Measurements from ENCODE around the gene HSF2BP.

Gene HSF2BP

GRCh38 chr21:43590194-43590593 is 69.1 kb downstream of the HSF2BP start:
- Histone ChIP-seq H3K4me3 (ENCODE audit: low read length) (no peak overlapping the region), H3K9me3 (ENCODE audit: control insufficient read depth, low read length) (no peaks in the 10 kb centered on the region), H3K36me3 (ENCODE audit: control insufficient read depth, insufficient read depth, low read length, severe bottlenecking) (no peaks in the 10 kb centered on the region), H3K9ac (ENCODE audit: low read length) (no peak overlapping the region), H3K4me1 (ENCODE audit: control insufficient read depth, insufficient read depth, low read length) (peaks cover 30% of the 10 kb centered on the region), H3K27me3 (replicated peaks; ENCODE audit: control insufficient read depth, insufficient read depth, low read length) (no peaks in the 10 kb centered on the region)
- peak; percentile 58 for DNase-seq (ENCODE audit: low read depth)

GRCh38 chr21:43588957-43589356 is 70.3 kb downstream of the HSF2BP start:
- no peak overlapping the region for H3K4me3 ChIP-seq (ENCODE audit: low read length)
- no peak for DNase-seq (ENCODE audit: low read depth)
- H3K36me3 ChIP-seq (ENCODE audit: control insufficient read depth, insufficient read depth, low read length, severe bottlenecking) = no peaks in the 10 kb centered on the region
- no peak overlapping the region for H3K9ac ChIP-seq (ENCODE audit: low read length)
- H3K27me3 ChIP-seq (replicated peaks; ENCODE audit: control insufficient read depth, insufficient read depth, low read length) = no peaks in the 10 kb centered on the region
- peaks cover 32% of the 10 kb centered on the region for H3K4me1 ChIP-seq (ENCODE audit: control insufficient read depth, insufficient read depth, low read length)
- no peaks in the 10 kb centered on the region for H3K9me3 ChIP-seq (ENCODE audit: control insufficient read depth, low read length)

DNA sequence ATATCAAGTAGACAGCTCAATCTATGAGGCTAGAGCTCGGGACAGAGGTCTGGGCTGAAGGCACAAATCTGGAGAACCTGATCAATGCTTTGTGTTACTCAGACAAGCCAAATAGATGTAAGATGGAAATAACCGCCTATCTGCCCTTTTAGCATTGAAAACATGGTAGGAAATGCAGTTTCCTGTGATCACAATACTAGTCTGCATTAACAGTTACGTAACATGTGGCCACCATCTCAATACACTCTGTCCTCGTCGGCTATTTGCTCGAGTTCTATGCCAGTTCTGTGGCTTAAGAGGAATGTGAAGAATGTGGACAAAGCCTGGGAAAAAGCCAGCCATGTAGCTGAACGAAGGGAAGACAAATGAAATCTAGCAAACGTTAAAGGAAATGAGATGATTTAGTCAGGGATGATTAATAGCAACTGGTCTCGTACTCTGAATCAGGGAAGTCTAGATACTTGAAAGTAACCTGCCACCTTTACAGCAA is 73.3 kb downstream of the HSF2BP start:
- H3K36me3 ChIP-seq (ENCODE audit: control insufficient read depth, insufficient read depth, low read length, severe bottlenecking) = no peaks in the 10 kb centered on the region
- peak; percentile 98 for DNase-seq (ENCODE audit: low read depth)
- H3K4me1 ChIP-seq (ENCODE audit: control insufficient read depth, insufficient read depth, low read length) = peaks cover 22% of the 10 kb centered on the region
- H3K27me3 ChIP-seq (replicated peaks; ENCODE audit: control insufficient read depth, insufficient read depth, low read length) = no peaks in the 10 kb centered on the region
- H3K9ac ChIP-seq (ENCODE audit: low read length) = peak overlapping the region; percentile 51
- no peaks in the 10 kb centered on the region for H3K9me3 ChIP-seq (ENCODE audit: control insufficient read depth, low read length)
- peak overlapping the region; percentile 55 for H3K4me3 ChIP-seq (ENCODE audit: low read length)

DNA sequence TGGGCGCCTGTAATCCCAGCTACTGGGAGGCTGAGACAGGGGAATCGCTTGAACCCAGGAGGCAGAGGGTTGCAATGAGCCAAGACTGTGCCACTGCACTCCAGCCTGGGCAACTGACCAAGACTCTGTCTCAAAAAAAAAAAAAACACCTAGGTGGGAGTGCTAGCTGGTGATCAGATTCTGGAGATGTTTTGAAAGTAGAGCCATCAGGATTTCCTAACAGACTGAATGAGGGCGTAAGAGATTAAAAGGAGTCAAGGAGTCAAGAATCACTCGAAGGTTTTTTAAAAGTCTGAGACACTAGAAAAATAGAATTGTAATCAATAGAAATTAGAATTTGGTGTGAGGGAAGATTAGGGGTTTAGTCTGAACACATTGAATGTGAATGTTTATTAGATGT is 73.8 kb downstream of the HSF2BP start:
- peak overlapping the region; percentile 51 for H3K9ac ChIP-seq (ENCODE audit: low read length)
- no peaks in the 10 kb centered on the region for H3K9me3 ChIP-seq (ENCODE audit: control insufficient read depth, low read length)
- H3K4me3 ChIP-seq (ENCODE audit: low read length) = peak overlapping the region; percentile 40
- no peaks in the 10 kb centered on the region for H3K36me3 ChIP-seq (ENCODE audit: control insufficient read depth, insufficient read depth, low read length, severe bottlenecking)
- H3K27me3 ChIP-seq (replicated peaks; ENCODE audit: control insufficient read depth, insufficient read depth, low read length) = no peaks in the 10 kb centered on the region
- H3K4me1 ChIP-seq (ENCODE audit: control insufficient read depth, insufficient read depth, low read length) = peaks cover 22% of the 10 kb centered on the region
- no peak for DNase-seq (ENCODE audit: low read depth)

DNA sequence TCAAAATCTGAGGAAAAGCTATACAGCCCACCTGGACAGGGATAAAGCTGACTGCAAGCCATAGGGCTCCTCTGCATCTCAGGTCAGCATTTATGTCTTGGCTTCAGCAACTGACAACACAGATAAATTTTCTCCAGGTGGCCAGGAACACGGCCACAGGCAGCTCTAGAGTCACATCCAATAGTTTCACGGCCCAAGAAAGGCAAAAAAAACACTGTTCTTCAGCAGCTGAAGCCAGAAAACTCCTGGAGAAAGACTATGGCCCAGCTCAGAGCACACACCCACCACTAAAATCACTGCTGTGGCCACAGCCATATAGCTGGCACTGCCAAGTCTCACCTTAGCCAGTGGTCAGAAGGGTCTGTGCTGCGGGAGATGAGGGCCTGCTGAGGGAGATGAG is 77.8 kb downstream of the HSF2BP start:
- Histone ChIP-seq H3K9ac (ENCODE audit: low read length) (no peak overlapping the region), H3K36me3 (ENCODE audit: control insufficient read depth, insufficient read depth, low read length, severe bottlenecking) (no peaks in the 10 kb centered on the region), H3K27me3 (replicated peaks; ENCODE audit: control insufficient read depth, insufficient read depth, low read length) (peaks cover 4% of the 10 kb centered on the region), H3K4me1 (ENCODE audit: control insufficient read depth, insufficient read depth, low read length) (peaks cover 13% of the 10 kb centered on the region), H3K9me3 (ENCODE audit: control insufficient read depth, low read length) (no peaks in the 10 kb centered on the region), H3K4me3 (ENCODE audit: low read length) (no peak overlapping the region)
- no peak for DNase-seq (ENCODE audit: low read depth)

DNA sequence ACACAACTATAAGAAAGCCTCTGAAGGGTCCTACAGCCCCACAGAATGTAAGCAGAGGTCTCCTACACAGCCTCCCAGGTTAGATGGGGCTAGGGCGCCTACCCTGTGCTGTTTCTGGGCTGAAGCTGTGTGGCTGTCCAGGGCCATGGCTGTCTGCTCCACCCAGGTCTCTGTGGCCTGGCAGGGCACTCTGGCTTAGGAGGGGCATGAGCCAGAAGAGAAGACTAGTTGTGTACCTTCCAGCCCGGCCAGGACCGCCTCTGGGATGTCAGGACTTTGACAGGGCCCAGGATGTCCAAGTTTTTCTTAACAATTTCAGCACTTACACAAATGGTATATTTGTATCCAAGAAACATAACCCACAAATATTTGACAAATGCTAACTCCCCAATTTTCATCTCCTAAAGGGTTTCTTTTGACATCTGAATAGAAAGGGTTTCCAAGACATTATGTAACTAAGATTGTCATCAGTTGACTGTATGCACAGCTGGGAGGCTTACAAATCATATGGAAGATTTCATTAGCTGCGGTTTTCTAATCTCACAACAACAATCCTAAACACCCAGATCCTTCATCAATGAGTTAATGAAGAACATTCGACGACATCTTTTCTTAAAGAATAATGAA is 80.5 kb downstream of the HSF2BP start:
- no peaks in the 10 kb centered on the region for H3K9me3 ChIP-seq (ENCODE audit: control insufficient read depth, low read length)
- DNase-seq (ENCODE audit: low read depth) = no peak
- H3K27me3 ChIP-seq (replicated peaks; ENCODE audit: control insufficient read depth, insufficient read depth, low read length) = peaks cover 4% of the 10 kb centered on the region
- no peaks in the 10 kb centered on the region for H3K36me3 ChIP-seq (ENCODE audit: control insufficient read depth, insufficient read depth, low read length, severe bottlenecking)
- no peak overlapping the region for H3K4me3 ChIP-seq (ENCODE audit: low read length)
- H3K4me1 ChIP-seq (ENCODE audit: control insufficient read depth, insufficient read depth, low read length) = no peaks in the 10 kb centered on the region
- H3K9ac ChIP-seq (ENCODE audit: low read length) = no peak overlapping the region

DNA sequence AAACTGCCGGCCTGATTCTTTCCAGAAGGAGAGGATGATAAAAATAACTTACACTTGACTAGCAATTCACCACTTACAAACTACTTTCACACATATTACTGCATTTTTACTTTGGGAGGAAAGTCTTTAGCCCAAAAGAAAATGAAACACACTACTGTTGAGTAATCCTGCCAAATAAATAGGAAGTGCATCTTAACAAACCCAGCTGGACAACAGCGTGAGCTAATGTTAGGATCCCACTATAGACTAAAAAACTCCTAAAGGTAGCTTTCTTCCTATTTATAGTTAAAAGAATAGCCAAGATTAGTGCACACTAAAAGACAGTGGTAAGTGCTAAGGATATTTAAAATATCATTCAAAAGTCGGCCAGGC is 83.8 kb downstream of the HSF2BP start:
- no peak for DNase-seq (ENCODE audit: low read depth)
- Histone ChIP-seq H3K4me3 (ENCODE audit: low read length) (no peak overlapping the region), H3K27me3 (replicated peaks; ENCODE audit: control insufficient read depth, insufficient read depth, low read length) (peaks cover 4% of the 10 kb centered on the region), H3K9ac (ENCODE audit: low read length) (no peak overlapping the region), H3K36me3 (ENCODE audit: control insufficient read depth, insufficient read depth, low read length, severe bottlenecking) (no peaks in the 10 kb centered on the region), H3K9me3 (ENCODE audit: control insufficient read depth, low read length) (no peaks in the 10 kb centered on the region), H3K4me1 (ENCODE audit: control insufficient read depth, insufficient read depth, low read length) (peaks cover 4% of the 10 kb centered on the region)

DNA sequence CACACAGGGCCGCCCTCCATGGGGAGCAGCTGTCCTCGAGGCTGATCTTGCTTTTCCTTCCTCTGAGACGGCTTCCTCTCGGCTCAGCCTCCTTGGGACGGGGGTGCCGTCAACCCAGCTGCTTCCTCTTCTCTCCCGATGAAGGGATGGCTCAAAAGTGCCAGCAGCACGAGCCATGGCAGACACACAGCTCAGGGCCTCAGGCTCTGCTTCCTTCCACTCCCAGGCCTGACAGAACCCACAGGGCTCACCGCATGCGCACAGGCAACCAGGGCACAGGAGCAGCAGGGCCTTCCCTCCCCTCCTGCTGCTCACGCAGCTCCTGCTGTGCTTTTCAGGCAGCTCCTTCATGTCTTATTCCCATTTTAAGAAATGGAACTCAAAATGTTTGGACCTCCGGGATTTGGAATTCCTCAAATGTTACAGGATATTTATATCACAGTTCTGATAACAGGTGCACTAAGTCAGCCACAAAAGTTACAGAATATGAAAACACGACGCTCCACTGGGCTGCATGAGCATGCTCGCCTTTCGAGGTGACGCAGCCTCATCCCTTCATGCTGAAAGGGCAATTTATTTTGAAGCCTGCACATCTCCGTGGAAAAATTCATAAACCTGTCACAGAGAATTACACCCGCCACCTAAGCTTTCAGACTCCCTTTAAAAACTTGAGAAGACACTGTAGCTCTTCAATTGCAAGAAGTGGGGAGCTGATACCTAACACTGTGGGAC is 84.4 kb downstream of the HSF2BP start:
- H3K4me3 ChIP-seq (ENCODE audit: low read length) = no peak overlapping the region
- H3K9ac ChIP-seq (ENCODE audit: low read length) = no peak overlapping the region
- DNase-seq (ENCODE audit: low read depth) = no peak
- H3K27me3 ChIP-seq (replicated peaks; ENCODE audit: control insufficient read depth, insufficient read depth, low read length) = peaks cover 4% of the 10 kb centered on the region
- H3K36me3 ChIP-seq (ENCODE audit: control insufficient read depth, insufficient read depth, low read length, severe bottlenecking) = no peaks in the 10 kb centered on the region
- H3K4me1 ChIP-seq (ENCODE audit: control insufficient read depth, insufficient read depth, low read length) = peaks cover 4% of the 10 kb centered on the region
- H3K9me3 ChIP-seq (ENCODE audit: control insufficient read depth, low read length) = no peaks in the 10 kb centered on the region

DNA sequence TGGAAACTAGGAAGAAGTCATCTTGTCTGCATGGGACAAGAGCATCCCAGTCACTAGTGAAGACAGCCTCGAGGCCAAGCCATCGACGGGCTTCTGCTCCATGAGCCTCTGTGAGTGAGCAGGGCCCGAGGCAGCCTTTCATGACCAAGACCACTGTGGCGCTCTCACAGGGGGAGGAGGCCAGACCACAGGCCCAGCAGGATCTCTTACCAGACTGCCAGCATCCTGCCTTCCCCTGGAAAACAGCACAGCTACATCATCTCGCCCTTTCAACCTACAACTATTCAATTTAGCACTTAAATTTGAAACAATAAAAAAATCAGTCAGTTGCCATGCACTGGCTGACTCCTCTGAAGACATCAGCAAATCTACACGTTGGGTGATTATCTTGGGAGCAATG is 85.4 kb downstream of the HSF2BP start:
- H3K4me1 ChIP-seq (ENCODE audit: control insufficient read depth, insufficient read depth, low read length) = peaks cover 4% of the 10 kb centered on the region
- H3K9ac ChIP-seq (ENCODE audit: low read length) = no peak overlapping the region
- no peak for DNase-seq (ENCODE audit: low read depth)
- H3K27me3 ChIP-seq (replicated peaks; ENCODE audit: control insufficient read depth, insufficient read depth, low read length) = no peaks in the 10 kb centered on the region
- no peak overlapping the region for H3K4me3 ChIP-seq (ENCODE audit: low read length)
- no peaks in the 10 kb centered on the region for H3K9me3 ChIP-seq (ENCODE audit: control insufficient read depth, low read length)
- H3K36me3 ChIP-seq (ENCODE audit: control insufficient read depth, insufficient read depth, low read length, severe bottlenecking) = no peaks in the 10 kb centered on the region

GRCh38 chr21:43572446-43572845 is 86.8 kb downstream of the HSF2BP start:
- no peak for DNase-seq (ENCODE audit: low read depth)
- no peaks in the 10 kb centered on the region for H3K27me3 ChIP-seq (replicated peaks; ENCODE audit: control insufficient read depth, insufficient read depth, low read length)
- peaks cover 4% of the 10 kb centered on the region for H3K4me1 ChIP-seq (ENCODE audit: control insufficient read depth, insufficient read depth, low read length)
- H3K9ac ChIP-seq (ENCODE audit: low read length) = no peak overlapping the region
- no peak overlapping the region for H3K4me3 ChIP-seq (ENCODE audit: low read length)
- no peaks in the 10 kb centered on the region for H3K36me3 ChIP-seq (ENCODE audit: control insufficient read depth, insufficient read depth, low read length, severe bottlenecking)
- no peaks in the 10 kb centered on the region for H3K9me3 ChIP-seq (ENCODE audit: control insufficient read depth, low read length)

DNA sequence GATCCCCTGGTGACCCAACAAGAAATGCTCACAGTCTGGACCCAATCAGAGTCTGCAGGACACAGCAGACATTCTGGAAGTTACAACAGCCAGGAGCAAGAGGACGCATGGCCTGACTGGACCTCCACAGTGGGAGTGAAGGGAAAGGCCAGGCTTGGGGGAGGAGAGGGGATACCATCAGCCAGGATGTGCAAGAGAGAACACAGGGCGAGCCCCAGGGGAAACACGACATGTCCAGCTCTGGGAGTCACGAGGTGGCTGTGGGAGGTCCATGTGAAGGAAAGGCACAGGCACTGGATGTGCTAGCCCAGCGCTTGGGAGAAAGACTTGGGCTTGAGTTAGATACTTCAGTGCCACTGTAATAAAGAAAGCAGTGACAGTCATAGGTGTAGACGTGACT is 87.3 kb downstream of the HSF2BP start:
- Histone ChIP-seq H3K27me3 (replicated peaks; ENCODE audit: control insufficient read depth, insufficient read depth, low read length) (no peaks in the 10 kb centered on the region), H3K4me3 (ENCODE audit: low read length) (no peak overlapping the region), H3K4me1 (ENCODE audit: control insufficient read depth, insufficient read depth, low read length) (peaks cover 4% of the 10 kb centered on the region), H3K9me3 (ENCODE audit: control insufficient read depth, low read length) (no peaks in the 10 kb centered on the region), H3K9ac (ENCODE audit: low read length) (no peak overlapping the region), H3K36me3 (ENCODE audit: control insufficient read depth, insufficient read depth, low read length, severe bottlenecking) (no peaks in the 10 kb centered on the region)
- DNase-seq (ENCODE audit: low read depth) = no peak

All from adipocyte (in vitro differentiated cells).